DLD1 (cell line): ENCODE data around the gene PDGFC.

Source experiments
- in situ Hi-C: cut with HindIII; loops from 2 replicates; pipeline ENCODE4 v1.10.0; 2017; ENCODE audit warnings: low sequenced_read_pairs

Gene PDGFC

GRCh38 chr4:156971676-156972378 lies at the start of gene PDGFC:
TSS of gene PDGFC (minus strand) at chr4:156971799. CDS start at chr4:156970903, 896 bp downstream.
- in situ Hi-C loops: no loop called here

- in situ Hi-C loops: no loop called here
Measured at GRCh38 chr4:157020882-157021281, 49.3 kb upstream of the PDGFC start.

- in situ Hi-C loops: no loop called here
Measured at GRCh38 chr4:157018920-157019490, 47.4 kb upstream of the PDGFC start.

GRCh38 chr4:157014621-157015591 lies 43.3 kb upstream of the PDGFC start:
- in situ Hi-C loops: no loop called here

DNA sequence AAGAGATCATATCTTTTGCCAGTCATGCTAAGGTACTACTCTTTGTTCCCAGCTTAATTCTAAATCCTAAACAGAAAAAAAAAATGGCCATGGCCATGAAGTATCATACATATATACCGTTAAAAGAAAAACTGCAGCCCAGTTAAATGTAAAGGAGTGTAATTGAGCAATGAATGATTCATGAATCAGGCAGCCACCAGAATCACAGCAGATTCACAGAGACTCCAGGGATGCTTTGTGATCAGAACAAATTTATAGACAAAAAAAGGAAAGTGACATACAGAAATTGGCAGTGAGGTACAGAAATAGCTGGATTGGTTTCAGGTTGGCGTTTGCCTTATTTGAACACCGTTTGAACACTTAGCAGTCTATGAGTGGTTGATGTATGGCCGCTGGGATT lies 42.1 kb upstream of the PDGFC start:
- in situ Hi-C loops: no loop called here

GRCh38 chr4:157012781-157013180 lies 41.2 kb upstream of the PDGFC start:
- in situ Hi-C loops: no loop called here

GRCh38 chr4:157012296-157012695 lies 40.7 kb upstream of the PDGFC start:
- in situ Hi-C loops: no loop called here

DNA sequence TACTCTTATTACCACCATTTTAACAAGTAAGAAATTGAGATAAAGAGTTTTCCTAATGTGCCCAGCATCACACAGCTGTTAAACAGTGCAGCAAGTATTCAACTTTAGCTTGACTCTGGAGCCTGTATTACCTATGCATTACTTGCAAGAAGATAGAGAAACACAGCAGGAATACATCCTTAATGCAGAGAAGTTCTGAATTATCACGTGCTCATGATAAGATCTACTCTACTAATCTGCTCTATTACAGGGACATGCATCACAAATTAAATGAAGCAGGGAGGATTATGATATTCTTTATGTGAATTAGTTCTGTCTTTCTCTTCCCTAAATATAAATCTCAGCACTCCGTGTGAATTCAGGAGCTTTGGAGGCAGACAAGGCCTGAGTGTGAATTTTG lies 39.0 kb upstream of the PDGFC start:
- in situ Hi-C loops: no loop called here

DNA sequence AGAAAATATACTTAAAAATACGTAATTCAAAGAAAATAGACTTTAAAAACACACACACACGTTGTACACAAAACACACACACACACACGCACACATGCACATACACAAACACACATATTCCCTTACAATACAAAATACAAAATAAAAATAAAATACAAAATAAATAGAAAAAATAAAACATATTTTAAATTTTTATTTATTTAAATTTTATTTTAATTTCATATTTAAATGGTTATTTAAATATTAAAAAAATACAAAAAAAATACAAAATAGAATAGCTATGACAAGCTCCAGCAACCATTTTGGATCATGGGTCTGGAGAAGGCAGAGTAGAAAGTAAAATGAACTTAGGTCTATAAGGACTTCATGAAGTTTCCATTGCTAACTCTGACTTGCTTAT lies 34.2 kb upstream of the PDGFC start:
- in situ Hi-C loops: no loop called here

DNA sequence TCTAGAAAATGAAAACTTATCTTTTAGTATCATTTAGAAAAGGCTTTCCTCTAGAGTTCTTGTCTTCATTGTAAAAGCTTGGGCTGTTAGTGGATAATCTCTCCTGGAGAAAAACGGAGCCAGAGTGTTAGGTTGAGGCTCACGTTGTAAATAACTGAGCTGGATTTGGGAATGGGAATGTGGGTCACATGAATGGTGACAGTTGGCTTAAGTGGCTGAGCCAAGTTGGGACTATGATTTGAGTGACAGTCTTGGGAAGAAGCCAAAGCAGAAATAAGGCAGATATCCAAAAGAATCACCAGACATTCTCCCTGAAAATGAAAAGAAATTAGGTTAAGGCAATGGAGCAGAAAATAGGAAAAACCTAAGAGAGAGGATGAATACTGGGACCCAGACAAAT lies 33.6 kb upstream of the PDGFC start:
- in situ Hi-C loops: no loop called here

GRCh38 chr4:157004279-157005161 lies 32.9 kb upstream of the PDGFC start:
- in situ Hi-C loops: no loop called here

DNA sequence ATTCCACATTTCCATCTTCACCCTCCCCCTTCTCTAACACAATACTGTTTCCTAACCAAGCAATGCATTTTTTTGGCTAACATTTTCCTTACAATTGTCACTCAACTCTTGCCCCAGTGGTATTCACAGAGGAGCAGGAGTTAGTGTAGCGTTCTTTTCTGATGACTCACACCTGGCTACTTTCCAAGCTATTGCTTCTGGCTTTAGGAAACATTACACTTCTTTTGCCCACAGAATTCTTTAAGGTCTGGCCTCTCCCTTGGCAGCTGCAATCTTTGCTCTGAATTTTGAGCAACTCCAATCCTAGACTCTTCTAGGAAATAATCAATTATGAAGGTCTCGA lies 27.5 kb upstream of the PDGFC start:
- in situ Hi-C loops: no loop called here

- in situ Hi-C loops: no loop called here
Measured at GRCh38 chr4:156998500-156999174, 27.0 kb upstream of the PDGFC start.

GRCh38 chr4:156992943-156993342 lies 21.3 kb upstream of the PDGFC start:
- in situ Hi-C loops: no loop called here

- in situ Hi-C loops: no loop called here
Measured at GRCh38 chr4:156991161-156991560, 19.6 kb upstream of the PDGFC start.

- in situ Hi-C loops: no loop called here
Measured at GRCh38 chr4:156983366-156983765, 11.8 kb upstream of the PDGFC start.

DNA sequence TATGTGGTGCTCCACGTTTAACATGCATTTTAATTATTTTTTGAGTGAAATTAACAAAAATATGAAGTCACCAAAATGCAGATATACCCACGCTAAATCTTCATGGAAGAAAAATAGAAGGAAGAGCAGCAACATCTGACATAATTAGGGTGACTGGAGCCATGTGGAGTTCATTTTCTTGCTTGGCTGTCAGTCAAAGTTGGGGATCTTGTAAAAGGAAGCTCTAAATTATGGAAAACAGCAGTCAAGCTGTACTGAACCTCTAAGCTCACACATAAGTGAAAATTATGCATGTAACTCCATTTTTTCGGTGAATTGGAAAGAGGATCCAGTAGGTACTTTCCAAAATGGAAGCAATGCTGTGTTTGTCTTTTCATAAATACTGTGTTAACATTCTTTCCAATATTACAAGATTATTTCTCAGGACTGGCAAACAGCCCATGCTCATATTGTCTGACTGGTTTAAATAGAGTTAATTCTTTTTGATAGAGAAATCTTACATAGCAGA lies 9.7 kb upstream of the PDGFC start:
- in situ Hi-C loops: no loop called here

DNA sequence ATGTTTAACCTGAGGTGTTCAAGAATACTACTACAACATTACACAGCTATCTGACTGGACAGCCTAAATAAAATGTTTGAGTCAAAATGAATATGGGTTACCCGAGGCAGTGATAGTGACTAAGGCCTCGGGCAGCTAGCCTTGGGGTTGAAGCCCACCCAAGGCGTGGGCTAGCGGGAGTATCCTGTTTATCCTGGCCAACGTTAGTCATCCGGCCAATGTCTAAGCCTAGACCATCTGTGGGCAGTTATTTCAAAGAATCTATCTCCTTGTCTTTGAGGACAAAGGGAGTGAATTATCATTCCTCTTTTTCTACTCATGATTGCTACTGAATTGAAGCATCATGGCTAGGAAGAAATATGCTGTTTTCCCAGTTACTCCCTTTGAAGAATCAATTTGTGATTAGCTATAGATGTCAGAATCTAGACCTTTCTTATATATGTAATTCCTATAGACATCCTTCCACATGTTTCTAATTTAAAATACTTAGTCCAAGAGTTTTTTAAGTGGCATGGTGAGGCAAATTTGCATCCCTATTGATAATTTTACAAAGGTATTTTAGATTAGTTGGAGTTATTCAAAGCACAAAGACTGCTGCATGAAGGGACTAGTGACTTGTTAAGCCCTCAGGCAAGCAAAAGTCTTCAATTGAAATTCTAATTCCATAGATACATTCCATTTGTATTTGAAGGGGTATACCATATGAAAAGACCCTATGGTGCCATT lies 6.0 kb upstream of the PDGFC start:
- in situ Hi-C loops: no loop called here

- in situ Hi-C loops: no loop called here
Measured at GRCh38 chr4:156976147-156976546, 4.5 kb upstream of the PDGFC start.
